Stimulated activated naive CD8-positive, alpha-beta T cell treated with anti-CD3 and anti-CD28 coated beads, Interleukin-15, amount 100 ng/mL, for 72 hours (primary cell): ENCODE measurements around the gene MAGI1.
"Not testable (repeated sequence)": the region's sequence is repeated elsewhere in the genome, so short reads cannot be mapped to it uniquely, and the experiment has no call there.

Experiments used
- ATAC-seq: fragments of 150-1000 bp; cut with Tn5 transposase; 2 replicates; pipeline ENCODE4 v1.10.0; 2021; ENCODE audit warnings: mild to moderate bottlenecking, moderate library complexity
- DNase-seq, 2 donors: peaks; one replicate each; pipeline ENCODE4 v3.0.0; 2021 to 2022
- H3K27ac Mint-ChIP-seq, 2 donors: one replicate each; pipeline ENCODE4 v1.8.0; 2022; ENCODE audit warnings: mild to moderate bottlenecking in 2 of 2, mixed read lengths in 2 of 2, moderate library complexity in 2 of 2
- H3K27me3 Mint-ChIP-seq: one replicate; pipeline ENCODE4 v1.8.0; 2022; ENCODE audit warnings: mixed read lengths
- H3K4me1 Mint-ChIP-seq: one replicate; pipeline ENCODE4 v1.8.0; 2022; ENCODE audit warnings: mild to moderate bottlenecking, mixed read lengths
- H3K4me3 Mint-ChIP-seq, 2 donors: one replicate each; pipeline ENCODE4 v1.8.0; 2022; ENCODE audit warnings: mild to moderate bottlenecking in 2 of 2, mixed read lengths in 2 of 2, moderate library complexity in 1 of 2
- H3K9me3 Mint-ChIP-seq, 2 donors: one replicate each; pipeline ENCODE4 v1.8.0; 2022; ENCODE audit warnings: mixed read lengths in 2 of 2

MAGI1 gene

DNA sequence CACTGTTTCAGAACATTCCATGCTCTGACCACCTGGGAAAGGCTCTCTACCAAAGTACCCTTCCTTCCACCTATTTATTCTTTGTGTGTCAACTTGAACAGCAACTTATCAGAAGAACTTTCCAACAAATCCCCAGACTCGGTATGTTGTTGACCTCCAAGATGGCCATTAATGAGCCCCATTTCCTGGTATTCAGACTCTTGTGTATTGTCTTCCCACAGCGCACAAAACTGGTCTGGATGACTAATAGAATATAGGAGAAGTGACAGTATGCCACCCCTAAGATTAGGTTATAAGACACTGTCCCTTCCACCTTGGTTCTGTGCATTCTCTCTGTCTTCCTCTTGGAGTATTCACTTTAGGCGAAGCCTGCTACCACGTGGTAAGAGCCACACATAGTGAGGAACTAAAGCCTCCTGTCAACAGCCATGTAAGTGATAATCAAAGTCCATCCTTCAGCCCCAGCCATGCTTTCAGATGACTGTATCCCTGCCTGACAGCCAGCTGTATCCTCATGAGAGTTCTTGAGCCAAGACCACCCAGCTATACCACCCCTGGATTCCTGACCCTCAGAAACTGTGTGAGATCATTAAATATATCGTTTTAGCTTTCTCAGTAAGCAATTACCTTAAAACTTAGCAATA is 481.7 kb downstream of the MAGI1 start:
- no peak overlapping the region for H3K27ac Mint-ChIP-seq
- no peaks in the 10 kb centered on the region for H3K4me1 Mint-ChIP-seq
- no peaks in the 10 kb centered on the region for H3K27me3 Mint-ChIP-seq
- H3K9me3 Mint-ChIP-seq = peaks cover 3 to 6% of the 10 kb centered on the region in 2 donors
- ATAC-seq (no peak), DNase-seq (no peak)
- H3K4me3 Mint-ChIP-seq = no peak overlapping the region

DNA sequence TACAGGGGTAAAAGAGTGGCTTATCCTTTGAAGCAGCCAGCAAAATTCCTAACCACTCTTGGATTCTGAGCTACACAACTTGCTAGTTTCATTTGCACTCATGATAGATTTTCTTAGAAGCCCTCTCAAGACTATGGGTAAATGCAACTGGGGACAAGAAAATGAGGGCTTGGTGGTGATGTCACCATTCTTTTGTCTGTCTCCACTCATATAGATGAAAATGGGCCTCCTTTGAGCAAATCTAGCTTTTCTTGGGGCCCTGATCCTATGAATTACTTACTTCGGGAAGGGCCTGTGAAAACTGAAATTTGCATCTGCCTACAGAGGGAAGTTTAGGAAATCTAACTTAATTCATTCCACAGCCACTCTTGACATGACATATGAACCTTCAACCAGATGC is 486.3 kb downstream of the MAGI1 start:
- ATAC-seq (no peak), DNase-seq (no peak)
- peaks cover 31% of the 10 kb centered on the region for H3K27me3 Mint-ChIP-seq
- no peaks in the 10 kb centered on the region for H3K4me1 Mint-ChIP-seq
- H3K4me3 Mint-ChIP-seq = no peak overlapping the region
- no peak overlapping the region for H3K27ac Mint-ChIP-seq
- H3K9me3 Mint-ChIP-seq = peaks cover 3 to 6% of the 10 kb centered on the region in 2 donors

DNA sequence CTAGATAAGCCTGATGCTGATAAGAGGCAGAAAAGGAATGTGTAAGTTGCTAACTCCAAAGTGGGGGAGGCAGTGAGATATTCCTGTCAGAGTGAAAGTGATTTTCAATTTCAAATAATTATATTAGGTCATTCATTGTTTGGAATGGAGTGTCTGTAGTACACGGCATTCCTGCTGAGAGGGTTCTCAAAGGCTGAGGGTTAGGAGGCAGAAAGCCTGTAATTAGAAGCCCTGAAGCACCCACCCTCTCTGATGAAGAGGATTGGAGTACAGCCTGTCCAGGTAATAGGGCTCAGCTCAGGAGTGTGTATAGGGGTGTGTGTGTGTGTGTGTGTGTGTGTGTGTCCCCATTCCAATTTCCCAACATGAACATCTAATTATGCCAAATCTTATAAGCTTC is 486.8 kb downstream of the MAGI1 start:
- H3K27ac Mint-ChIP-seq = no peak overlapping the region
- no peak overlapping the region for H3K4me3 Mint-ChIP-seq
- DNase-seq (no peak), ATAC-seq (no peak)
- no peaks in the 10 kb centered on the region for H3K4me1 Mint-ChIP-seq
- peaks cover 31% of the 10 kb centered on the region for H3K27me3 Mint-ChIP-seq
- peaks cover 0 to 6% of the 10 kb centered on the region in 2 donors for H3K9me3 Mint-ChIP-seq

DNA sequence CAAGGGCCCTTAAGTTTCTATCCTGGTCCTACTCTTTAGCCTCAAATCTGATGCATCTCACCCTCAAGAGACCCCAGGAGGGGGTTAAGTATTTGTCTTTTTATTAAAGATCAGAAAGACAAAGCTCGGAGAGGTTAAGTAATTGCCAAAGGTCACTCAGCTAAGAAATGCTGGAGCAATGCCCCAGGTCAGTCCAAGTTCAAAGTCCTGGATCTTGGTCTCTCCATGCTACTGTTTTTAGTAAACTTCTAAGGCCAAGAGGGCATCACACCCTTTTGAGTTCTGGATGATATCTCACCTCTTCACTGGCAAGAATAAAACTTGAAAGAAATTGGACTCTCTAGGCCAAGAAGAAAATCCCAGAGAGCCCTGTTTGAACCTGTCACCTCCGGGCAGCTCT is 488.6 kb downstream of the MAGI1 start:
- H3K9me3 Mint-ChIP-seq = peaks cover 1 to 6% of the 10 kb centered on the region in 2 donors
- H3K4me1 Mint-ChIP-seq = no peaks in the 10 kb centered on the region
- ATAC-seq = no peak
- no peak overlapping the region for H3K4me3 Mint-ChIP-seq
- DNase-seq = no peak
- peaks cover 31% of the 10 kb centered on the region for H3K27me3 Mint-ChIP-seq
- no peak overlapping the region for H3K27ac Mint-ChIP-seq

DNA sequence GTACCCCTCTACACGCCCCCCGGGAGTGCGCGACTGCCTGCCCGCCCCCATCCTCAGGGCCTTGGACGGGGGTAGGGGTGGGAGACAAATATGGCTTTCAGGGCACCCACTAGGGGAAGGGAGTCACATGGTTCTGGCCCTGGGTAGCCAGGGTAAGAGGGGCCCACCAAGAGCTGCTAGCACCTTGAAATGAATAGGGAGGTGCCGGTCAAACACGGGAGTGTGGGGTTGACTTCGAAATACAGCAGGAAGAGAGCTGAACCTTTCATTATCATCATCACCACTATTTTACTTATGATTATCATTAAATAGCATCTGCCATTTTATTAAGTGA is 489.1 kb downstream of the MAGI1 start:
- Mint-ChIP-seq H3K27me3 (peaks cover 31% of the 10 kb centered on the region), H3K9me3 (peaks cover 0 to 6% of the 10 kb centered on the region in 2 donors), H3K4me3 (no peak overlapping the region), H3K4me1 (no peaks in the 10 kb centered on the region), H3K27ac (no peak overlapping the region)
- DNase-seq = no peak
- ATAC-seq = no peak

DNA sequence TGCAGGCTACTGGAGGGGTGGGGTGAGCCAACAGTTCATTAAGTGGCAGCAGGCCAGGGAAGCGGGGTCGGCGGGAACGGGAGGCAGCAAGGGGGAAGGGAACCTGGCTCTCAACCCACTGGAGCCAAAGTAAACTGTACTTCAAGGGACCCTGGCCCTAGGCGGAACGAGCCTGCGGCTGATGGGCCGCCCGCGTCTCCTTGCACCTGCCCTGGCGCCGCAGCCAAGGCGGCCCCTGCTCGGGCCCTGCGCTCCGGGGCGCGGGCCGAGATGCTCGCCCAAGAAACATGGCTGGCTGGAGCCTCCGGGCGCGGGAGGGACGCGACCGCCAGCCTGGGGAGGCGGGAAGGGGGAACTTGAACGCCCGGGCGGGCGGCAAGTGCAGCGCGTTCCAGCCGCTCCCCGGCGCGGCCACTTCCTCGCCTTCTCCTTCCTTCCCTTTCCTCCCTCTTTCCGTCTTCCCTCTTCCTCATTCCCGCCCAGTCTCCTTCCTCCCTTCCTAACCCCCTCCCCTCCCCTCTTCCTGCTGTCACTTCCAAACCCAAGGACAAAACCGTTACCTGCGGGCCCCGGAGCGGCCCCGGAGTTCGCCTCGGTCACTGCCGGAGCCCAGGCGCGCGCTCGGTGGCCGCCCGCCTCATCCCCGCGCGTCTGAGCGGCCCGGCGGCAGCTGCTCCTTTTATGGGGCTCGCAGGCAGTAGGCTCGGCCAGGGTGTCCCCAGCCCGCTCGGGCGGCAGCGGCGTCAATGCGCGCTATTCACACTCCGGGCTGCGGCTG is 489.7 kb downstream of the MAGI1 start:
- Mint-ChIP-seq H3K27me3 (peaks cover 31% of the 10 kb centered on the region), H3K9me3 (peaks cover 0 to 6% of the 10 kb centered on the region in 2 donors)

DNA sequence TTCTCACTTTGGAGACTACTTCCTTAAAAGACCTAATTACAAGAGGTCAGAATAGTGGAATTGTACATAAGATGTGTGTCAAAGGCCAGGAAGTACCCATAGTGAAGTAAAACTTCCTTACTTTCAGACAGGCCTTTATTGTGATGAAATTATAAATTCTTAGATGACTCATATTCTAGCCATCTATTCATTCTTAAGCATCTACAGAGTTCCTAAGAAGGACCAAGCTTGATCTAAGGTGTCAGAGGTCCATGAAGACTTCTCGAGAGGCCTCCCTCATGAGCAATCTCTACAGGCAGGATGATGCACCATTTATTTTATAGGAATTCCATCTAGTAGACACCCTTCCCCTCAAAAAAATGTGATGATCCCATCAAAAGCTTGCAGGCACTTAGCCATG is 493.3 kb downstream of the MAGI1 start:
- ATAC-seq (no peak), DNase-seq (no peak)
- no peaks in the 10 kb centered on the region for H3K4me1 Mint-ChIP-seq
- peaks cover 0 to 6% of the 10 kb centered on the region in 2 donors for H3K9me3 Mint-ChIP-seq
- H3K27ac Mint-ChIP-seq = no peak overlapping the region
- H3K27me3 Mint-ChIP-seq = peaks cover 21% of the 10 kb centered on the region
- H3K4me3 Mint-ChIP-seq = no peak overlapping the region

More for the DNA sequence above, 489.7 kb downstream of the MAGI1 start:
- no peak overlapping the region for H3K27ac Mint-ChIP-seq
- ATAC-seq (no peak), DNase-seq (no peak)
- H3K4me1 Mint-ChIP-seq = no peaks in the 10 kb centered on the region
- no peak overlapping the region for H3K4me3 Mint-ChIP-seq

DNA sequence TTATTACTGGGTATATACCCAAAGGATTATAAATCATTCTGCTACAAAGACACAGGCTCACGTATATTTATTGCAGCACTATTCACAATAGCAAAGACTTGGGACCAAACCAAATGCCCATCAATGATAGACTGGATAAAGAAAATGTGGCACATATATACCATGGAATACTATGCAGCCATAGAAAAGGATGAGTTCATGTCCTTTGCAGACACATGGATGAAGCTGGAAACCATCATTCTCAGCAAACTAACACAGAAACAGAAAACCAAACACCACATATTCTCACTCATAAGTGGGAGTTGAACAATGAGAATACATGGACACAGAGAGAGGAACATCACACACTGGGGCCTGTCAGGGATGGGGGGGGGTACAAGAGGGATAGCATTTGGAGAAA is 495.3 kb downstream of the MAGI1 start:
- DNase-seq, H3K27me3 Mint-ChIP-seq, H3K4me1 Mint-ChIP-seq, ATAC-seq, H3K9me3 Mint-ChIP-seq, H3K4me3 Mint-ChIP-seq, H3K27ac Mint-ChIP-seq: not testable (repeated sequence)

DNA sequence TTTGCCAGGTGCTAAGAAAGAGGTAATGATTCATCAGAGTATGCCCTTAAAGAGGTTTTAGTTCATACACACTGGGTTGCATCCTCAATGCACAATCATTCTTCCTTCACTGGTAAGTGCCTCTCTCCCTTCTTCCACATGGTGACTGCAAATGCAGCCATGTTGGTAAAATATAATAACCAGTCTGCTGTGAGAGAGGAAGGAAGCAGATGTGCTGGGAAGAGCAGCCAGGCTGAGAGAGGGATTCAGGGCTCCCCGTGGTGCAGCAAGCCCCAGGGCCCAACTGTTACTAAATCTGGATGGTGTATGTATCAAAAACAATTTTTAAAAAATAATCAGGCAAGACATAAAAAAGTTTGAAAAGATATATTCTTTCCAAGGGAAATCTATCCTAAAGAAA is 498.1 kb downstream of the MAGI1 start:
- DNase-seq (no peak), ATAC-seq (no peak)
- Mint-ChIP-seq H3K4me1 (no peaks in the 10 kb centered on the region), H3K27me3 (no peaks in the 10 kb centered on the region), H3K4me3 (no peak overlapping the region), H3K27ac (no peak overlapping the region), H3K9me3 (no peaks in the 10 kb centered on the region)

DNA sequence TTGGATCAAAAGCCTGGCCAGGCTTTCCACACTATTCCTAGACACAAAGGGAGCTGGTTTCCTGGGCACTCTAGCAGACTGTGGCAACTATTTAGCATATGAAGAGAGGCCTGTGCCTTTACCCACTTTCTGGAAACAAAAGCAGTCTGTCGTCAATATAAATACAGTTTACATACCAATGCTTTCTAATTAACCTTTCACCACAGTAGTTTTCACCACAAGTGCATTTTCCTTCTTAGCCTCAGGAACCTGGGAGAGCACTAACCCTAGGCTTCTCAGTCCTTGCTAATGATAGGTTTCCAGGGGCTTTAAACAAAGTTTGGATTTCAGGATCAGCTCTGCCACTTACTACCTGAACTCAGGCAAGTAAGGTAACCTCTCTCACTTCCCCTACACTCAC is 499.1 kb downstream of the MAGI1 start:
- H3K27ac Mint-ChIP-seq = no peak overlapping the region
- H3K9me3 Mint-ChIP-seq = no peaks in the 10 kb centered on the region
- no peak overlapping the region for H3K4me3 Mint-ChIP-seq
- ATAC-seq (no peak), DNase-seq (no peak)
- no peaks in the 10 kb centered on the region for H3K4me1 Mint-ChIP-seq
- no peaks in the 10 kb centered on the region for H3K27me3 Mint-ChIP-seq

DNA sequence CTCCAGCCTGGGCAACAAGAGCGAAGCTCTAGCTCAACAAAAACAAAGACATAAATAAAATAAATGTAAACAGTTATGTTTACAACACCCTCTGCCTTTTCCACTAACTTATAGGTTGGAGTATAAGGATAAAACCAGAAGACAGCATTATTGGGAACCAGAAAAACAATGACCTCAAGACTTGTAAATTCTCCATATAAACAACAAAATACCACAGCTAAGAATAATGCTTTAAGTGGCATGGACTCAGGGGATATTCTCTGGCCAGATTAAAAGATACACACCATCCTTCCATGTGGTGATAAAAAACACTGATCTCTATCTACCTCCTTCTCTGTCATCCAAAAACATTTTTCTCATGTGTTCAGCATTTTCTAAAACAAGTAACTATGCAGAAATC is 500.6 kb downstream of the MAGI1 start:
- ATAC-seq = no peak
- no peaks in the 10 kb centered on the region for H3K27me3 Mint-ChIP-seq
- no peaks in the 10 kb centered on the region for H3K4me1 Mint-ChIP-seq
- no peak for DNase-seq
- no peak overlapping the region for H3K4me3 Mint-ChIP-seq
- no peak overlapping the region for H3K27ac Mint-ChIP-seq
- H3K9me3 Mint-ChIP-seq = no peaks in the 10 kb centered on the region

DNA sequence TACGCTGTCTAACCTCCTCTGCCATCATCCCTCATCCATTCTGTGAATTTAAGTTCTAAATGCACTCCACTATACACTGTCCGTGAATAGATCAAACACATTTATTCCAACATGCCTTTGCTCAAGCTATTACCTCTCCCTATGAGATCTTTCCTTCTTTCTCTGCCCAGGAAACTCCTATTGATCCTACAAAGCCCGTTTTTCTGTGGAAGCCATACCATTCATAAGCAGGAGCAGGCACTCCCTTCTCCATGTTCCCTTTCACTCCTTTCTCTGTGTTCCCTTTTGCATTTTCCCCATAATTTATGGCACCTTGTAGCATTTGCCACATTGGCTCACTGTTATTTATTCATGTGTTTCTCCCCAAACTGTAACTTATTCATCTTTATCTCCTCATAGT is 501.6 kb downstream of the MAGI1 start:
- H3K27me3 Mint-ChIP-seq = no peaks in the 10 kb centered on the region
- H3K4me1 Mint-ChIP-seq = no peaks in the 10 kb centered on the region
- H3K4me3 Mint-ChIP-seq = no peak overlapping the region
- DNase-seq (no peak), ATAC-seq (no peak)
- no peaks in the 10 kb centered on the region for H3K9me3 Mint-ChIP-seq
- no peak overlapping the region for H3K27ac Mint-ChIP-seq

DNA sequence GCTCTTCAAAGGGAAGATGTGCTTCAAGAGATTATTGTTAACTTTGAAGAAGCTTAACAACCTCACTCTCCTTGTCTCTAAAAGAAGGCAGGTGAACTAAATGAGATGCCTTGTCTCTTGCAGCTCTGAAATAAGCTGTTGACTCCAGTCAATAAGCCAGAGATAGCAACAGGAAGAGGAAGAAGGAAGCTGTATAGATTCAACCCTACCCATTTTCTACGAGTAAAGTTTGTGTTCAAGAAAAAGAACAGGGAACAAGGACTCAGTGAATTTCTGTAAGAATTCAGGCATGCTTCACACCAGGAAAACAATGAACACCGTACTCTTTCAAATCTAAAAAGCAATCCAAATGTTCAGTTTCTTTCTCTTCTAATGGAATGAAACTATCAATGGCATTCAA is 503.5 kb downstream of the MAGI1 start:
- no peak overlapping the region for H3K27ac Mint-ChIP-seq
- no peaks in the 10 kb centered on the region for H3K27me3 Mint-ChIP-seq
- no peak for ATAC-seq
- no peak overlapping the region for H3K4me3 Mint-ChIP-seq
- DNase-seq = no peak
- no peaks in the 10 kb centered on the region for H3K9me3 Mint-ChIP-seq
- H3K4me1 Mint-ChIP-seq = no peaks in the 10 kb centered on the region

DNA sequence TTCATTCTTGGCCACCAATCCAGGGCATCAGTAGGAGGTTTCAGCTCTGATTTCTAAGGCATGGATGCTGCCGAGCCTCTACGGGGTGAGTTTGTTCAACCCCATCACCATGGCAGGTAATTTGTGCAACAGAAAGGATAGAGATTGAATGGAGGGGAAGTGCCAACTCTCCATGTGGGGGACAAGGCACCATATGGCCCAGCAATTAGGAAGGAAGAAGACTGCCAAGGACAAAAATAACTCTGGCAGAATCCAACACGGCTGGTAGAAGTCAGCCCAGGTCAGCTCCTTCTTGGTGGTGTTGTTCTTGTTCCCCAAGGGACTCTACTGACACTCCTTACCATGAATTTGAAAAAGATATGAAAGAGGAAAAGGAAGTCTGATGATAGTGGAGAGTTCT is 503.9 kb downstream of the MAGI1 start:
- Mint-ChIP-seq H3K4me1 (no peaks in the 10 kb centered on the region), H3K27me3 (no peaks in the 10 kb centered on the region), H3K4me3 (no peak overlapping the region), H3K27ac (no peak overlapping the region), H3K9me3 (no peaks in the 10 kb centered on the region)
- DNase-seq (no peak), ATAC-seq (no peak)

DNA sequence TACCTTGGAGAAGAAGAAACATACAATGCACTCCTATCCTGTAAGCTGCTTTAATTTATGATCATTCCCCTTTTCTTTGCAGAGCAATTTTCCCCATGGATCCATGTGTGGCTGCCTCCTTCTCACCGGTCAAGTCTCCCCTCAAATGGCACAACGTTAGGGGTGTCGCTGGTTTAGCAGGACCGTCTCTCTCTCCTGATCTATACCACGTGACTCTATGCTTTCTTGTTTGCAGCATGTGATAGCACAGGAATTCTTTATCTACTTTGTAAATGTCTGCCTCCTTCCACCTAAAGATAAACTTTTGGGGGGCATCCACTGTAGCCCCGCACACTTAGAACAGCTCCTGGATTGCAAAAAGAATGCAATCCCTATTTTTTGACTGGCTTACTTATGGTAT is 506.0 kb downstream of the MAGI1 start:
- no peaks in the 10 kb centered on the region for H3K27me3 Mint-ChIP-seq
- ATAC-seq (no peak), DNase-seq (no peak)
- H3K9me3 Mint-ChIP-seq = no peaks in the 10 kb centered on the region
- H3K4me1 Mint-ChIP-seq = no peaks in the 10 kb centered on the region
- H3K27ac Mint-ChIP-seq = no peak overlapping the region
- H3K4me3 Mint-ChIP-seq = no peak overlapping the region

DNA sequence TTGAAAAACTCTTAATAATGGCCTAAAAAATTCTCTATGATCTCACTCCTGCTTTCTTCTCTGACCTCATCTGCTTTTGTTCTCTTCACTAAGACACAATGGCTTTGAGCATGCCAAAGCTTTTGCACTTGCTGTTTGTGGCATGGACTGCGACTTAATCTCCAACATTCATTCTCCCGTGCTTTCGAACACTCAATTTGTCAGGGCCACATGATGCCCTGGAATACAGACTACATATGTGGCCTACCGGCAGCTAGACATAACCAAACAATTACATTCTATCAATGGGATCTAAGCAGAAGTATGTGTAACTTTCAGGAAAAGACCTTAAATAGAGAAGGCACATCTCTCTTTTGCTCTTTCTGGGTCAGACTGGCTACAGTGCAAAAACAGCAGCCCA is 506.5 kb downstream of the MAGI1 start:
- no peaks in the 10 kb centered on the region for H3K9me3 Mint-ChIP-seq
- no peaks in the 10 kb centered on the region for H3K4me1 Mint-ChIP-seq
- ATAC-seq = no peak

DNA sequence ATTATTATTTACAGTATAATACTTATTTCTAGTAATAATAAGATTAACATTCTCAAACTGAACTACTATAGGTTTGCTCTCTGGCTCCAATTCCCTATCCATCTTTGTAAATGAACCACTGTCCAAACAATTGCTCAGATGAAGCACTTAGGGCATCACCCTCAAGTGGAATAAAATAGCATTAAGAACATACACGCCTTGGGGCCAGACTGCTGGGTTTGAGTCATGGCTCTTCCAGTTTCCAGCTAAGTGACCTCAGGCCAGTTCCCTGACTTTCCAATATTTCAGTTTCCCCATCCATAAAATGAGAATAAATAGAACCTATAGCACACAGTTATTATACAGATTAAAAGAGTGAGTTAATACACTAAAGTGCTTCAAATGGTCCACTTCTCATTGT is 507.2 kb downstream of the MAGI1 start:
- DNase-seq = no peak
- Mint-ChIP-seq H3K9me3 (no peaks in the 10 kb centered on the region), H3K4me3 (no peak overlapping the region), H3K27me3 (no peaks in the 10 kb centered on the region), H3K4me1 (no peaks in the 10 kb centered on the region), H3K27ac (no peak overlapping the region)
- ATAC-seq = no peak

More for the DNA sequence above, 506.5 kb downstream of the MAGI1 start:
- DNase-seq = no peak
- Mint-ChIP-seq H3K27me3 (no peaks in the 10 kb centered on the region), H3K4me3 (no peak overlapping the region), H3K27ac (peak overlapping the region in 1 of 2 donors; percentile 49)
